ENCODE data around the gene UCN.
"Not testable (repeated sequence)": the region's sequence is repeated elsewhere in the genome, so short reads cannot be mapped to it uniquely, and the experiment has no call there.

Gene UCN

DNA sequence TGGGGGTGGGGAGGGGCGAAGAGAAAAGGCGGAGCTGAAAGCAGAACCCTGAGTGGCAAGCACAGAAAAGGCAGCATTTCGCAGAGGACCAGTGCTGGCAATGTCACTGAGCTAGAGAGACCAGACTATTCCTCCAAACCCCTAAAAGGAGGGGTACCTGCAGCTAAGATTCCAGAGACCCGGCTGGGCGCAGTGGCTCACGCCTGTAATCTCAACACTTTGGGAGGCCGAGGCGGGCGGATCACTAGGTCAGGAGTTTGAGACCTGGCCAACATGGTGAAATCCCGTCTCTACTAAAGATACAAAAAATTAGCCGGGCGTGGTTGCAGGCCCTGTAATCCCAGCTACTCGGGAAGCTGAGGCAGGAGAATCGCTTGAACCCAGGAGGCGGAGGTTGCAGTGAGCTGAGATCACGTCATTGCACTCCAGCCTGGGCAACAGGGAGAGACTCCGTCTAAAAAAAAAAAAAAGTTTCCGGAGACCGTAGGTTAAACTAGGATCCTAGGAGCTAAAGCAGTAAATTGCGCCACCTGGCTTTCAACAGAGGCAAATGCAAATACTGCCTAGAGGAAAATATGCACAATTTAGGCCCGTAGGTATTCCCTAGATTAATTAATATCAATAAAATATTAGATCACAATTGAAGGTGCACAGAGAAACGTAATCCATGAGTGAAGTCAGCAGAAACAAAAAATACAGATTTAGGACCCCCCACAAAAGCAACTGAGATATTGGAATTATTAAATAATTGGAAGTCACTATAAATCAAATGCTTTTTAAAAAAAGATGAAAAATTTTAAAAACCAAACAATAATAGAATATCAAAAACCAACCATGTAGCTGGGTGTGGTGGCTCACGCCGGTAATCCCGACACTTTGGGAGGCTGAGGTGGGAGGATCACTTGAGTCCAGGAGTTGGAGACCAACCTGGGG lies 4.9 kb downstream of the UCN start (continued):
- TF ChIP-seq ZBTB1 (tag by site-specific recombination; IDR thresholded peaks at IDR 0.05): no peak
- TF ChIP-seq ZNF324 (tag by site-specific recombination; IDR thresholded peaks at IDR 0.05): no peak
- TF ChIP-seq, protein P1, sequence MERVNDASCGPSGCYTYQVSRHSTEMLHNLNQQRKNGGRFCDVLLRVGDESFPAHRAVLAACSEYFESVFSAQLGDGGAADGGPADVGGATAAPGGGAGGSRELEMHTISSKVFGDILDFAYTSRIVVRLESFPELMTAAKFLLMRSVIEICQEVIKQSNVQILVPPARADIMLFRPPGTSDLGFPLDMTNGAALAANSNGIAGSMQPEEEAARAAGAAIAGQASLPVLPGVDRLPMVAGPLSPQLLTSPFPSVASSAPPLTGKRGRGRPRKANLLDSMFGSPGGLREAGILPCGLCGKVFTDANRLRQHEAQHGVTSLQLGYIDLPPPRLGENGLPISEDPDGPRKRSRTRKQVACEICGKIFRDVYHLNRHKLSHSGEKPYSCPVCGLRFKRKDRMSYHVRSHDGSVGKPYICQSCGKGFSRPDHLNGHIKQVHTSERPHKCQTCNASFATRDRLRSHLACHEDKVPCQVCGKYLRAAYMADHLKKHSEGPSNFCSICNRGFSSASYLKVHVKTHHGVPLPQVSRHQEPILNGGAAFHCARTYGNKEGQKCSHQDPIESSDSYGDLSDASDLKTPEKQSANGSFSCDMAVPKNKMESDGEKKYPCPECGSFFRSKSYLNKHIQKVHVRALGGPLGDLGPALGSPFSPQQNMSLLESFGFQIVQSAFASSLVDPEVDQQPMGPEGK (tag by site-specific recombination; IDR thresholded peaks at IDR 0.05): no peak
- TF ChIP-seq ZNF184 (tag by site-specific recombination; IDR thresholded peaks at IDR 0.05): no peak

DNA sequence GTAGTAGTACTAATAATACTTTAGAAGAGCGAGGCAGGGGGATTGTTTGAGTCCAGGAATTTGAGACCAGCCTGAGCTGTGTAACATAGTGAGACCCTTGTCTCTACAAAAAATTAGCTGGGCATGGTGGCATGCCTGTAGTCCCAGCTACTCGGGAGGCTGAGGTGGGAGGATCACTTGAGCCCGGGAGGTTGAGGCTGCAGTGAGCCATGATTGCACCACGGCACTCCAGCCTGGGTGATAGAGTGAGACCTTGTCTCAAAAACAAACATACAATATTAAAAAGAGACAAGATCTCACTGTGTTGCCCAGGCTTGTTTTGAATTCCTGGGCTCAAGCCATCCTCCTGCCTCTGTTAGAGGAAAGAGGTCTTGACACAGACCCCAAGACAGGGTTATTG lies 7.6 kb downstream of the UCN start:
- H3K9me3 ChIP-seq (ENCODE audit: control insufficient read depth, insufficient read depth, low read depth, low read length); H3K4me1 ChIP-seq (ENCODE audit: control insufficient read depth, insufficient read depth, low read length); H3K4me3 ChIP-seq (ENCODE audit: low read depth, low read length); POLR2A ChIA-PET; H3K36me3 ChIP-seq (ENCODE audit: control insufficient read depth in 2 of 2, insufficient read depth in 1 of 2, low read length in 2 of 2); H3K27ac ChIP-seq (ENCODE audit: extremely low read depth, low read depth, low read length): not testable (repeated sequence)
- CTCF ChIA-PET: interaction anchor here (4.9 to 17.4 kb wide), 3 partner anchors 8 to 50 kb away, joined by 51 to 211 read pairs (median 61); partner anchors contain the start of gene TRIM54

DNA sequence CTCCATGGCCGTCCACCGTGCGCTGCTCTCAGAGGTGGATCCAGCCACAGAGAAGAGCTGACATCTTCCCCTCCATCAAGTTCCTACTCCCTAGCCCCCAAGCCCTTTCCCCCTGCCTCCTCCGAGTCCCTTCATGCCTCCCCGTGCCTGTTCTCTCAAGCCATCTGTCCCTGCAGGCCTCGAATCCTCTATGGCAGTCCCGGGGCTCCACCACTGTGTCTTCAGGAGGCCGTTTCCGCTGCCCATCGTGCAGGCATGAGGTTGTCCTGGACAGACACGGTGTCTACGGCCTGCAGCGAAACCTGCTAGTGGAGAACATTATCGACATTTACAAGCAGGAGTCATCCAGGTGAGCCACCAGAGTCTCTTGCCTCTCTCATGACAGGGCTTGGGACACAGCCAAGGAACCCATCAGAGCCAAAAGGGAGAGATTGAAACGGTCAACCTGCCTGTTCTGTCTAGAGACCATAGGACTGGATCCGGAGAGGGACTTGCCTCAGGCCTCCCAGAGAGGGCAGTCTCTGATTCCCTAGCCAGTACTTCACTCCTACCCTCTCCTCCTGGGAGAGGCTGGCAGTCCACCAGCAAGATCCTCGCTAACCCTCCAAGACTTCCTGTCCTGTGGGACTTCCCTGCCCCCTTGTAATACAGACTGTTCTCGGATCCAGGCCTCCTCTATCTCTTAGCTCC lies 9.7 kb downstream of the UCN start:
- Histone ChIP-seq H3K4me1 (ENCODE audit: control insufficient read depth, insufficient read depth, low read length) (peaks cover 2% of the 10 kb centered on the region; the same call in 1 of the 2 replicates), H3K36me3 (ENCODE audit: control insufficient read depth in 2 of 2, insufficient read depth in 1 of 2, low read length in 2 of 2) (no peaks in the 10 kb centered on the region), H3K9me3 (ENCODE audit: control insufficient read depth, insufficient read depth, low read depth, low read length) (no peaks in the 10 kb centered on the region), H3K4me3 (ENCODE audit: low read depth, low read length) (no peak overlapping the region), H3K27ac (ENCODE audit: extremely low read depth, low read depth, low read length) (no peak overlapping the region)
- ChIA-PET CTCF (interaction anchor here (1.4 to 17.4 kb wide), 2 partner anchors 16 to 33 kb away, joined by 5 to 211 read pairs; partner anchors contain the start of gene TRIM54), POLR2A (no interaction called here)
- TF ChIP-seq, protein P2, sequence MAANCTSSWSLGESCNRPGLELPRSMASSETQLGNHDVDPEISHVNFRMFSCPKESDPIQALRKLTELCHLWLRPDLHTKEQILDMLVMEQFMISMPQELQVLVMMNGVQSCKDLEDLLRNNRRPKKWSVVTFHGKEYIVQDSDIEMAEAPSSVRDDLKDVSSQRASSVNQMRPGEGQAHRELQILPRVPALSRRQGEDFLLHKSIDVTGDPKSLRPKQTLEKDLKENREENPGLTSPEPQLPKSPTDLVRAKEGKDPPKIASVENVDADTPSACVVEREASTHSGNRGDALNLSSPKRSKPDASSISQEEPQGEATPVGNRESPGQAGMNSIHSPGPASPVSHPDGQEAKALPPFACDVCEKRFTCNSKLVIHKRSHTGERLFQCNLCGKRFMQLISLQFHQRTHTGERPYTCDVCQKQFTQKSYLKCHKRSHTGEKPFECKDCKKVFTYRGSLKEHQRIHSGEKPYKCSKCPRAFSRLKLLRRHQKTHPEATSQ (tag by site-specific recombination; IDR thresholded peaks at IDR 0.05): no peak
- TF ChIP-seq, protein P3, sequence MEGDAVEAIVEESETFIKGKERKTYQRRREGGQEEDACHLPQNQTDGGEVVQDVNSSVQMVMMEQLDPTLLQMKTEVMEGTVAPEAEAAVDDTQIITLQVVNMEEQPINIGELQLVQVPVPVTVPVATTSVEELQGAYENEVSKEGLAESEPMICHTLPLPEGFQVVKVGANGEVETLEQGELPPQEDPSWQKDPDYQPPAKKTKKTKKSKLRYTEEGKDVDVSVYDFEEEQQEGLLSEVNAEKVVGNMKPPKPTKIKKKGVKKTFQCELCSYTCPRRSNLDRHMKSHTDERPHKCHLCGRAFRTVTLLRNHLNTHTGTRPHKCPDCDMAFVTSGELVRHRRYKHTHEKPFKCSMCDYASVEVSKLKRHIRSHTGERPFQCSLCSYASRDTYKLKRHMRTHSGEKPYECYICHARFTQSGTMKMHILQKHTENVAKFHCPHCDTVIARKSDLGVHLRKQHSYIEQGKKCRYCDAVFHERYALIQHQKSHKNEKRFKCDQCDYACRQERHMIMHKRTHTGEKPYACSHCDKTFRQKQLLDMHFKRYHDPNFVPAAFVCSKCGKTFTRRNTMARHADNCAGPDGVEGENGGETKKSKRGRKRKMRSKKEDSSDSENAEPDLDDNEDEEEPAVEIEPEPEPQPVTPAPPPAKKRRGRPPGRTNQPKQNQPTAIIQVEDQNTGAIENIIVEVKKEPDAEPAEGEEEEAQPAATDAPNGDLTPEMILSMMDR (tag by site-specific recombination; IDR thresholded peaks at IDR 0.05): no peak
- no peak for TF ChIP-seq ZNF423 (tag by site-specific recombination; IDR thresholded peaks at IDR 0.05)
- TF ChIP-seq, protein P4, sequence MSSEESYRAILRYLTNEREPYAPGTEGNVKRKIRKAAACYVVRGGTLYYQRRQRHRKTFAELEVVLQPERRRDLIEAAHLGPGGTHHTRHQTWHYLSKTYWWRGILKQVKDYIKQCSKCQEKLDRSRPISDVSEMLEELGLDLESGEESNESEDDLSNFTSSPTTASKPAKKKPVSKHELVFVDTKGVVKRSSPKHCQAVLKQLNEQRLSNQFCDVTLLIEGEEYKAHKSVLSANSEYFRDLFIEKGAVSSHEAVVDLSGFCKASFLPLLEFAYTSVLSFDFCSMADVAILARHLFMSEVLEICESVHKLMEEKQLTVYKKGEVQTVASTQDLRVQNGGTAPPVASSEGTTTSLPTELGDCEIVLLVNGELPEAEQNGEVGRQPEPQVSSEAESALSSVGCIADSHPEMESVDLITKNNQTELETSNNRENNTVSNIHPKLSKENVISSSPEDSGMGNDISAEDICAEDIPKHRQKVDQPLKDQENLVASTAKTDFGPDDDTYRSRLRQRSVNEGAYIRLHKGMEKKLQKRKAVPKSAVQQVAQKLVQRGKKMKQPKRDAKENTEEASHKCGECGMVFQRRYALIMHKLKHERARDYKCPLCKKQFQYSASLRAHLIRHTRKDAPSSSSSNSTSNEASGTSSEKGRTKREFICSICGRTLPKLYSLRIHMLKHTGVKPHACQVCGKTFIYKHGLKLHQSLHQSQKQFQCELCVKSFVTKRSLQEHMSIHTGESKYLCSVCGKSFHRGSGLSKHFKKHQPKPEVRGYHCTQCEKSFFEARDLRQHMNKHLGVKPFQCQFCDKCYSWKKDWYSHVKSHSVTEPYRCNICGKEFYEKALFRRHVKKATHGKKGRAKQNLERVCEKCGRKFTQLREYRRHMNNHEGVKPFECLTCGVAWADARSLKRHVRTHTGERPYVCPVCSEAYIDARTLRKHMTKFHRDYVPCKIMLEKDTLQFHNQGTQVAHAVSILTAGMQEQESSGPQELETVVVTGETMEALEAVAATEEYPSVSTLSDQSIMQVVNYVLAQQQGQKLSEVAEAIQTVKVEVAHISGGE (tag by site-specific recombination; conservative IDR thresholded peaks at IDR 0.05; ENCODE audit: low read depth): no peak
- no peak for TF ChIP-seq TCF7L2 (IDR thresholded peaks at IDR 0.05; ENCODE audit: borderline replicate concordance, low read depth, low read length)
- TF ChIP-seq, protein P5, sequence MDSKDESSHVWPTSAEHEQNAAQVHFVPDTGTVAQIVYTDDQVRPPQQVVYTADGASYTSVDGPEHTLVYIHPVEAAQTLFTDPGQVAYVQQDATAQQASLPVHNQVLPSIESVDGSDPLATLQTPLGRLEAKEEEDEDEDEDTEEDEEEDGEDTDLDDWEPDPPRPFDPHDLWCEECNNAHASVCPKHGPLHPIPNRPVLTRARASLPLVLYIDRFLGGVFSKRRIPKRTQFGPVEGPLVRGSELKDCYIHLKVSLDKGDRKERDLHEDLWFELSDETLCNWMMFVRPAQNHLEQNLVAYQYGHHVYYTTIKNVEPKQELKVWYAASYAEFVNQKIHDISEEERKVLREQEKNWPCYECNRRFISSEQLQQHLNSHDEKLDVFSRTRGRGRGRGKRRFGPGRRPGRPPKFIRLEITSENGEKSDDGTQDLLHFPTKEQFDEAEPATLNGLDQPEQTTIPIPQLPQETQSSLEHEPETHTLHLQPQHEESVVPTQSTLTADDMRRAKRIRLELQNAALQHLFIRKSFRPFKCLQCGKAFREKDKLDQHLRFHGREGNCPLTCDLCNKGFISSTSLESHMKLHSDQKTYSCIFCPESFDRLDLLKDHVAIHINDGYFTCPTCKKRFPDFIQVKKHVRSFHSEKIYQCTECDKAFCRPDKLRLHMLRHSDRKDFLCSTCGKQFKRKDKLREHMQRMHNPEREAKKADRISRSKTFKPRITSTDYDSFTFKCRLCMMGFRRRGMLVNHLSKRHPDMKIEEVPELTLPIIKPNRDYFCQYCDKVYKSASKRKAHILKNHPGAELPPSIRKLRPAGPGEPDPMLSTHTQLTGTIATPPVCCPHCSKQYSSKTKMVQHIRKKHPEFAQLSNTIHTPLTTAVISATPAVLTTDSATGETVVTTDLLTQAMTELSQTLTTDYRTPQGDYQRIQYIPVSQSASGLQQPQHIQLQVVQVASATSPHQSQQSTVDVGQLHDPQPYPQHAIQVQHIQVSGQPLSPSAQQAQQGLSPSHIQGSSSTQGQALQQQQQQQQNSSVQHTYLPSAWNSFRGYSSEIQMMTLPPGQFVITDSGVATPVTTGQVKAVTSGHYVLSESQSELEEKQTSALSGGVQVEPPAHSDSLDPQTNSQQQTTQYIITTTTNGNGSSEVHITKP (tag by site-specific recombination; IDR thresholded peaks at IDR 0.05): no peak
- no peak for TF ChIP-seq ZBTB21 (tag by site-specific recombination; IDR thresholded peaks at IDR 0.05)
- no peak for TF ChIP-seq IKZF3 (tag by site-specific recombination; IDR thresholded peaks at IDR 0.05)
- TF ChIP-seq REPIN1 (tag by site-specific recombination; IDR thresholded peaks at IDR 0.05; ENCODE audit: low read depth): no peak
- no peak for TF ChIP-seq MEIS1 (CRISPR knock-in tag; IDR thresholded peaks at IDR 0.05; ENCODE audit: borderline replicate concordance)
- TF ChIP-seq ZNF560 (tag by site-specific recombination; IDR thresholded peaks at IDR 0.05; ENCODE audit: borderline replicate concordance): no peak
- no peak for TF ChIP-seq ZNF548 (tag by site-specific recombination; IDR thresholded peaks at IDR 0.05)
- TF ChIP-seq EGR2 (tag by site-specific recombination; IDR thresholded peaks at IDR 0.05; ENCODE audit: low read depth): no peak
- TF ChIP-seq ZNF140 (tag by site-specific recombination; IDR thresholded peaks at IDR 0.05): no peak

All from HEK293 (cell line).